GM19099 (cell line): ENCODE data around the gene PNPLA7.

ENCODE experiments used
- POLR2A ChIP-seq: IDR thresholded peaks from 3 replicates; pipeline ENCODE4 v1.6.1; 2011; ENCODE audit warnings: low read depth; ENCODE audit not compliant: insufficient read length; ENCODE audit errors: extremely low read depth

PNPLA7 gene

GRCh38 chr9:137479892-137480685 lies 70.1 kb downstream of the PNPLA7 start:
- TF ChIP-seq POLR2A: no peak

GRCh38 chr9:137478962-137479861 lies 71.0 kb downstream of the PNPLA7 start:
- TF ChIP-seq POLR2A: no peak

GRCh38 chr9:137478613-137478961 lies 71.6 kb downstream of the PNPLA7 start:
- TF ChIP-seq POLR2A: no peak

GRCh38 chr9:137477778-137478612 lies 72.2 kb downstream of the PNPLA7 start:
- no peak for TF ChIP-seq POLR2A

- TF ChIP-seq POLR2A: no peak
These were observed 73.3 kb downstream of the PNPLA7 start for GRCh38 chr9:137476856-137477255.

- TF ChIP-seq POLR2A: no peak
These were observed 74.5 kb downstream of the PNPLA7 start for GRCh38 chr9:137475666-137476065.

- no peak for TF ChIP-seq POLR2A
These were observed 75.9 kb downstream of the PNPLA7 start for GRCh38 chr9:137474271-137474670.

- no peak for TF ChIP-seq POLR2A
These were observed 79.4 kb downstream of the PNPLA7 start for GRCh38 chr9:137470785-137471184.

GRCh38 chr9:137467896-137468295 lies 82.3 kb downstream of the PNPLA7 start:
- TF ChIP-seq POLR2A: no peak

- TF ChIP-seq POLR2A: no peak
These were observed 83.0 kb downstream of the PNPLA7 start for GRCh38 chr9:137467161-137467581.

- no peak for TF ChIP-seq POLR2A
These were observed 84.3 kb downstream of the PNPLA7 start for GRCh38 chr9:137465720-137466388.

- TF ChIP-seq POLR2A: no peak
These were observed 85.0 kb downstream of the PNPLA7 start for GRCh38 chr9:137465000-137465719.

- TF ChIP-seq POLR2A: no peak
These were observed 85.8 kb downstream of the PNPLA7 start for GRCh38 chr9:137464291-137464999.

GRCh38 chr9:137463931-137464290 lies 86.3 kb downstream of the PNPLA7 start:
- TF ChIP-seq POLR2A: no peak
